ENCODE measurements around the gene UBALD1. TPM values are rescaled to one million over a fixed set of nuclear protein-coding genes. Genes with fewer than 3 reads are reported as not detected.

Gene UBALD1
- total RNA-seq, 1 experiment from 2014 or later = 42.1 TPM

- CTCF ChIA-PET = interaction anchor here (1.6 kb wide), 1 partner anchor 12 kb away, joined by 9 read pairs; no protein-coding TSS in a partner anchor
- POLR2A ChIA-PET = no interaction called here
- Mint-ChIP-seq H3K36me3 (ENCODE audit: insufficient read depth, unreplicated experiment) (peaks cover 18% of the 10 kb centered on the region), H3K27me3 (ENCODE audit: insufficient read depth, unreplicated experiment) (no peaks in the 10 kb centered on the region), H3K9me3 (ENCODE audit: unreplicated experiment) (no peaks in the 10 kb centered on the region), H3K4me3 (ENCODE audit: unreplicated experiment) (peak overlapping the region; percentile 85), H3K4me1 (ENCODE audit: insufficient read depth, unreplicated experiment) (peaks cover 13% of the 10 kb centered on the region), H3K27ac (ENCODE audit: low read depth, unreplicated experiment) (peak overlapping the region; percentile 61)
- DNase-seq (ENCODE audit: unreplicated experiment) = no peak
- no peak for TF ChIP-seq CTCF (IDR thresholded peaks at IDR 0.05; ENCODE audit: unreplicated experiment)
- BruUV-seq (replicated peaks) = no TSS peak
- intact Hi-C loops (cut with micrococcal nuclease) = loop anchor here (10.0 kb wide), 1 partner anchor 342 kb away; the partner anchor contains the start of gene SEC14L5
Measured at GRCh38 chr16:4612474-4612931, 2.2 kb downstream of the UBALD1 start.

DNA sequence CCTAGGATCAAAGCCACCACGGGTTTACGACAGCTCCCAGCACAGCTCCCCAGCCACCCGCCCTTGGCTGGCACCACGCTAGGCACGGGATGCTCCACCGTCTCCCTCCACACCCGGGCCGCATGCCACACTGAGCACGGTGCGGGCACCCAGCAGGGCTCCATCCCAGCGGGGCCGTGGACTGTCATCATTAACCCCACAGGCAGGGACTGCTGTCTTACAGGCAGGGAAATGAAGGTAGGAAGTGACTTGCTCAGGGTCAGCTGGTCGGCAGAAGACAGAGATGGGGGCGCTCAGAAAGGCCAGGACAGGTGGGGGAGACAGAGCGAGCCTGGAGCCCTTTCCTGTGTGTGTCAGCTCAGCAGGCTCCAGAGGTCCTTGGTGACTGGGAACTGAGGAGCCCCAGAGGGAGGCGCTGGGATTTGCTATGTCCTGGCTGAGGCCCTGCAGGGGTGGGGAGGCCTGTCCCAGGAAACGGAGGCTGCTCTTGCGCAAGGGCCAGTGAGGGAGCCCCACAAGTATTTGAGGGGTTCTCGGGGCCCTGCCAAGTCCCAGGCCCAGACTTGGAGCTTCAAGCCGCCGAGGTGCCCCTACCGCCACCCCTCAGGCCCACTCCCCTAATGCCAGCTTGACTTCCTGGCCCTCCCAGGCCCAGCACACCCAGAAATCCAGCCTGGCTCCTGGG lies 3.2 kb downstream of the UBALD1 start:
- BruUV-seq (replicated peaks) = no TSS peak

GRCh38 chr16:4610011-4611005 lies 4.4 kb downstream of the UBALD1 start:
- H3K27ac Mint-ChIP-seq (ENCODE audit: low read depth, unreplicated experiment) = no peak overlapping the region
- CTCF ChIA-PET = interaction anchor here (0.6 to 1.4 kb wide), 3 partner anchors 24 to 126 kb away, joined by 3 to 5 read pairs (median 4); no protein-coding TSS in a partner anchor

More for the DNA sequence above, 3.2 kb downstream of the UBALD1 start:
- H3K4me1 Mint-ChIP-seq (ENCODE audit: insufficient read depth, unreplicated experiment) = peaks cover 13% of the 10 kb centered on the region
- H3K9me3 Mint-ChIP-seq (ENCODE audit: unreplicated experiment) = no peaks in the 10 kb centered on the region
- no peak for TF ChIP-seq CTCF (IDR thresholded peaks at IDR 0.05; ENCODE audit: unreplicated experiment)
- H3K4me3 Mint-ChIP-seq (ENCODE audit: unreplicated experiment) = peak overlapping the region; percentile 36
- no peak overlapping the region for H3K27ac Mint-ChIP-seq (ENCODE audit: low read depth, unreplicated experiment)
- CTCF ChIA-PET = interaction anchor here (1.1 to 1.6 kb wide), 2 partner anchors 13 to 25 kb away, joined by 4 to 9 read pairs; no protein-coding TSS in a partner anchor
- POLR2A ChIA-PET = interaction anchor here (0.7 kb wide), 1 partner anchor 208 kb away, joined by 3 read pairs; no protein-coding TSS in a partner anchor
- peak; percentile 65 for DNase-seq (ENCODE audit: unreplicated experiment)
- no peaks in the 10 kb centered on the region for H3K27me3 Mint-ChIP-seq (ENCODE audit: insufficient read depth, unreplicated experiment)
- intact Hi-C loops (cut with micrococcal nuclease) = loop anchor here (10.0 kb wide), 1 partner anchor 343 kb away; the partner anchor contains the start of gene SEC14L5
- H3K36me3 Mint-ChIP-seq (ENCODE audit: insufficient read depth, unreplicated experiment) = peaks cover 22% of the 10 kb centered on the region

More at GRCh38 chr16:4610011-4611005, 4.4 kb downstream of the UBALD1 start:
- POLR2A ChIA-PET = interaction anchor here (0.6 kb wide), 1 partner anchor 236 kb away, joined by 4 read pairs; no protein-coding TSS in a partner anchor
- no peaks in the 10 kb centered on the region for H3K9me3 Mint-ChIP-seq (ENCODE audit: unreplicated experiment)
- intact Hi-C loops (cut with micrococcal nuclease) = loop anchor here (10.0 kb wide), 1 partner anchor 344 kb away; the partner anchor contains the start of gene SEC14L5
- no peak overlapping the region for H3K4me3 Mint-ChIP-seq (ENCODE audit: unreplicated experiment)
- no peak for TF ChIP-seq CTCF (IDR thresholded peaks at IDR 0.05; ENCODE audit: unreplicated experiment)
- DNase-seq (ENCODE audit: unreplicated experiment) = no peak
- no TSS peak for BruUV-seq (replicated peaks)
- peaks cover 27% of the 10 kb centered on the region for H3K36me3 Mint-ChIP-seq (ENCODE audit: insufficient read depth, unreplicated experiment)
- no peaks in the 10 kb centered on the region for H3K27me3 Mint-ChIP-seq (ENCODE audit: insufficient read depth, unreplicated experiment)
- peaks cover 6% of the 10 kb centered on the region for H3K4me1 Mint-ChIP-seq (ENCODE audit: insufficient read depth, unreplicated experiment)
